A673 (cell line): ENCODE results near the gene CERKL.

Experiments
- CTCF ChIP-seq: fragments of 300-800, 200-600 bp; sonication (generic); conservative IDR thresholded peaks from 2 replicates; pipeline ENCODE4 v1.5.1; 2017; ENCODE audit warnings: low read depth, mild to moderate bottlenecking, antibody characterized with exemption, low read length, moderate library complexity, mixed read lengths
- EZH2 ChIP-seq: fragments of 200-600 bp; sonication (generic); IDR thresholded peaks from 2 replicates; pipeline ENCODE4 v1.6.1; 2017; ENCODE audit warnings: borderline replicate concordance, low read depth, mild to moderate bottlenecking, mixed read lengths, antibody characterized with exemption, low read length; ENCODE audit not compliant: poor library complexity, severe bottlenecking

GRCh38 chr2:181660181-181660580 is 3.3 kb upstream of the CERKL start:
- TF ChIP-seq CTCF, result no peak
- TF ChIP-seq EZH2, result no peak
